Mononuclear cell (primary cell): ENCODE data around the gene FAM241A. TPM values are rescaled to one million over a fixed set of nuclear protein-coding genes. Genes with fewer than 3 reads are reported as not detected.
"Not testable (repeated sequence)": the region's sequence is repeated elsewhere in the genome, so short reads cannot be mapped to it uniquely, and the experiment has no call there.

ENCODE experiments used
- H3K27me3 ChIP-seq: 2 replicates; pipeline ENCODE4 v1.6.0; 2011; ENCODE audit warnings: low read length, control low read depth; ENCODE audit not compliant: insufficient read depth
- H3K4me1 ChIP-seq: 2 replicates; pipeline ENCODE4 v1.5.1; 2011; ENCODE audit warnings: mild to moderate bottlenecking, low read length, control low read depth; ENCODE audit not compliant: insufficient read depth
- H3K4me3 ChIP-seq: 2 replicates; pipeline ENCODE4 v1.5.1; 2011; ENCODE audit warnings: mild to moderate bottlenecking, low read length, moderate library complexity
- H3K9me3 ChIP-seq: 2 replicates; pipeline ENCODE4 v1.5.1; 2011; ENCODE audit warnings: low read depth, mild to moderate bottlenecking, control low read depth, low read length
- total RNA-seq: library from RNA; depleted of rRNA; stranded (reverse); fragments of >200 nt; gene quantifications from one replicate; pipeline ENCODE4 v1.2.3, GENCODE V29; 2012

Gene FAM241A
- total RNA-seq, 1 donor, result 3.4 TPM

DNA sequence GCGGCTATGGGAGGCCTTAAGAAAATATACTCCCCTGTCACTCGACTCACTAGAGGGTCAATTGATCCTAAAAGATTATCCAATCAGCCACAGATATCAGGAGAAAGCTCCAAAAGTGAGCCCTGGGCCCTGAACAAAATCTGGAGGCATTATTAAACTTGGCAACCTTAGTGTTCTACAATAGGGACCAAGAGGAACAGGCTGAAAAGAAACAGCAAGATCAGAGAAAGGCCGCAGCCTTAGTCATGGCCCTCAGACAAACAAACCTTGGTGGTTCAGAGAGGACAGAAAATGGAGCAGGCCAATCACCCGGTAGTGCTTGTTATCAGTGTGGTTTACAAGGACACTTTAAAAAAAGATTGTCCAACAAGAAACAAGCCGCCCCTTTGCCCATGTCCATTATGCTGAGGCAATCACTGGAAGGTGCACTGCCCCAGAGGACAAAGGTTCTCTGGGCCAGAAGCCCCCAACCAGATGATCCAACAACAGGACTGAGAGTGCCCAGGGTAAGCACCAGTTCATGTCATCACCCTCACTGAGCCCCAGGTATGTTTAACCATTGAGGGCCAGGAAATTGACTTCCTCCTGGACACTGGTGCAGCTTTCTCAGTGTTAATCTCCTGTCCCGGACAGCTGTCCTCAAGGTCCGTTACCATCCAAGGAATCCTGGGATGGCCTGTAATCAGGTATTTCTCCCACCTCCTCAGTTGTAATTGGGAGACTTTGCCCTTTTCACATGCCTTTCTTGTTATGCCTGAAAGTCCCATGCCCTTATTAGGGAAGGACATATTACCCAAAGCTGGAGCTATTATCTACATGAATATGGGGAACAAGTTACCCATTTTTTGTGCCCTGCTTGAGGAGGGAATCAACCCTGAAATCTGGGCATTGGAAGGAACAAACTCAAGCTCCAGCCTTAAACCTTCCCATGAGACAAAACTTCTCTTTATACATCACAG, 63.2 kb downstream of the FAM241A start:
- not testable (repeated sequence) for H3K4me1 ChIP-seq, H3K9me3 ChIP-seq, H3K4me3 ChIP-seq, H3K27me3 ChIP-seq

DNA sequence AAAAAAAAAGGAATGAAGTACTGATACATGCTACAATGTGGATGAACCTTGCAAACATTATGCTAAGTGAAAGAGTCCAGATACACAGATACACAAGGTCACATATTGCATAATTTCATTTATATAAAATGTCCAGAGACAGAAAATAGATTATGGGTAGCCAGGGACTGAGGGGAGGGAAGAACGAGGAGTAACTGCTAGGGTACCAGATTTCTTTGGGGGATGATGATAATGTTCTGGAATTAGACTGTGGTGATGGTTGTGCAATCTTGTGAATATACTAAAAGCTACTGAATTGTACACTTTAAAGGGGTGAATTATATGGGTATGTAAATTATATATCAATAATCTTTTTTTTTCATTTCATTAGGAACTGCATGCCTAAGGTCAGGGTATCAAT, 65.5 kb downstream of the FAM241A start:
- peaks cover 15% of the 10 kb centered on the region for H3K4me1 ChIP-seq
- no peak overlapping the region for H3K4me3 ChIP-seq
- no peaks in the 10 kb centered on the region for H3K27me3 ChIP-seq
- H3K9me3 ChIP-seq, result no peaks in the 10 kb centered on the region

GRCh38 chr4:112213091-112213490, 67.8 kb downstream of the FAM241A start:
- peaks cover 15% of the 10 kb centered on the region for H3K4me1 ChIP-seq
- H3K27me3 ChIP-seq, result no peaks in the 10 kb centered on the region
- no peaks in the 10 kb centered on the region for H3K9me3 ChIP-seq
- H3K4me3 ChIP-seq, result no peak overlapping the region

GRCh38 chr4:112213856-112214255, 68.6 kb downstream of the FAM241A start:
- H3K4me3 ChIP-seq, result no peak overlapping the region
- no peaks in the 10 kb centered on the region for H3K9me3 ChIP-seq
- no peaks in the 10 kb centered on the region for H3K27me3 ChIP-seq
- H3K4me1 ChIP-seq, result peaks cover 15% of the 10 kb centered on the region

DNA sequence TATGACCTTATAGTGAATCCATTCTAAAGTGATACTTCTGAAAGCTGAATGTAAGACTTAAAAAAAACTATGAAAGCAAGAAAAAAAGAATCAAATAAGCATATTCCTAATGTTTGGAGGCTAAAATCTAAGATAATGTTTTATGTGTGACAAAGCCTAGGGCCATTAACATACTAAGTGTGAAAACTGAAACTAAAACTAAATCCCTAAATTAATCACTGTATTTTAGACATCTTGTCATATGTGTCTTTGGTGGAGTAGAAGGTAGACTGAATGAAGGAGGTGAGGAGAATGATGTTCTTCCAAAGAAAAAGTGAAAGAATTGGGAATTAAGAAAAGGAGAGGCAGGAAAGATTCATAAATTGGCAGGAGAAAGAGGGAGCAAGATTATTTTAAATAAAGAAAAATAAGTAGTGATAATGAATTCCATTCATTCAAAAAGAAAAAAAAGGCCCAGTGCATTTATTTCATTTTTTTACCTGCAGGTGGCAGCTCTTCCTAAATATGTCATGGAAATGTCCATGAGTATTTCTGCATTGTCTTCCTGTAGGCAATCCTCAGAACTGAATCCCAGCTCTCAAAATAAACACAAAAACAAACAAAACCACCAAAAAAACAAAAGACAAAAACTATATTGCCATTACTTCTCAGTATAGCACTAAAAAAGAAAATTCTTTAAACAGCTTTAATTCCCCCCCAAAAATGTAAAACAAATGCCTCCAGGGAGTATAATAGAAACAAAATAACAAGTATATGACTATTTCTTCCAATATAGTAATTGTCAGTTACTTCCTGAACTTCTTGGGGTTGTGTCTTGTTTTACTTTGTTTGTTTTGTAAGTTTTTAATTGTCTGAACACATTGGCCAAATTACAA, 69.4 kb downstream of the FAM241A start:
- H3K27me3 ChIP-seq, result no peaks in the 10 kb centered on the region
- H3K4me3 ChIP-seq, result no peak overlapping the region
- peaks cover 15% of the 10 kb centered on the region for H3K4me1 ChIP-seq
- H3K9me3 ChIP-seq, result no peaks in the 10 kb centered on the region

GRCh38 chr4:112219826-112220366, 74.6 kb downstream of the FAM241A start:
- H3K4me3 ChIP-seq, result no peak overlapping the region
- no peaks in the 10 kb centered on the region for H3K4me1 ChIP-seq
- H3K9me3 ChIP-seq, result no peaks in the 10 kb centered on the region

GRCh38 chr4:112222219-112222955, 77.1 kb downstream of the FAM241A start:
- Histone ChIP-seq H3K9me3 (no peaks in the 10 kb centered on the region), H3K4me1 (no peaks in the 10 kb centered on the region), H3K27me3 (no peaks in the 10 kb centered on the region), H3K4me3 (no peak overlapping the region)

More at GRCh38 chr4:112219826-112220366, 74.6 kb downstream of the FAM241A start:
- H3K27me3 ChIP-seq, result no peaks in the 10 kb centered on the region

DNA sequence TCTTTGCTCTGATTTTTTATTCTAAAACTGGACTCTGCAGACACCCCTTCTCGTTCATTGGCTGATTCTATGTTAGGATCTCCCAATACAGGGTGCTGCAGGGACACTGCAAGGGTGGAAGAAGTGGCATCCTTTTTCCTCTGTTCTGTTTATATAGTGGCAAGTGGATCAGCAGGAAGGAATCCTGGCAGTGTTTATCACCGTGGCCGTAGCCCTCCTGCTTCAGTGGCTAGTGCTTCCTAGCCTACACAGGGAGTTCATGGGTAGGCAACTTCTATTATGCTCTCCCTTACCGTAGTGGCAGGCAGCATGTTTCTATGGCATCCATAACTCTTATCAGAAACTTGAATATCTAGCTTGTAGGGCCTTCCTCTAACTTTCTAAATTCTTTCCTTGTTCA, 79.9 kb downstream of the FAM241A start:
- H3K4me3 ChIP-seq, result no peak overlapping the region
- H3K27me3 ChIP-seq, result no peaks in the 10 kb centered on the region
- no peaks in the 10 kb centered on the region for H3K4me1 ChIP-seq
- H3K9me3 ChIP-seq, result no peaks in the 10 kb centered on the region

DNA sequence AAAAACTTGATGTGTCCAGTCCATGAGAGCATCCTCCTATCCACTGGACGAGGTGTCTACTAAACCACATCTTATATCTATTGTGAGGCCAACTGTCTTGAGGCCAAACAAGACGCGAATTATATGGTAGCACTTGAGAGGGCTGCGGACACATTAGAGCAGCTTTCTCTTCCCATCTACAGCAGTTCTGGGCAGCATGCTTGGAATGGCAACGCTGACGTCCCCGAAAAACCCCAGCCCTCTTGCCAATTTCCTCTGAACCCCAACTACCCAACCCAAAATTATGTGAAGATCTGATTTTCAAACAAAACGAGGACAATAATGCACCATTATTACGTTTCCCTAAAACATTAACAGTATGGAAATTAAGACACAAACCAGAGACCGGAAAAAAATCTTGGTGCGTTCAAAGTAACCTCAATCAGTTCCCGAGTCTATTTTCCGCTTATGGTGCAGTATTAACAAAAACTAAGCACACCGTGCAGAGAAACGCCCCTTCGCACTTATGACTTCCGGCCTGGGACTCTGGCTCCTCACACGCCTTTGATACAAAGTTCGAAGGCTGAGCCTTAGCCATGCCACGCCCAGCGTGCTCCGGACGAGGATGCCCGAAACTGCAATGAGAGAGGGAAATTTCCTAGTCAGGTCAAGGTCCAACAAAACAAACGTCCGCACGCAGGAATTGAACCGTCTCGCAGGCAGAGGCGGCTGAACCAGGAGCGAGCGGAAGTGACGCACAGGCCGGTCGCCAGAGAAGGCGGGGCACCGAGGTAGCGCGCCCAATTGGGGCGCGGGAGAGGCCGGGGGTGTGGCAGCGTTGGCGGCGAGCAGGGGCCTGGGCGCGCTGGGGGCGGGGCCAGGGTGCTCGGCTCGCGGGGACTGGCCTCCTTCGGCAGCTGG, 85.9 kb downstream of the FAM241A start:
- peaks cover 14% of the 10 kb centered on the region for H3K4me1 ChIP-seq
- H3K9me3 ChIP-seq, result no peaks in the 10 kb centered on the region
- peak overlapping the region; percentile 84 for H3K4me3 ChIP-seq
- no peaks in the 10 kb centered on the region for H3K27me3 ChIP-seq

GRCh38 chr4:112231779-112232713, 86.8 kb downstream of the FAM241A start, which contains the start of gene AP1AR:
TSS of gene AP1AR (plus strand) at chr4:112231787. CDS start at chr4:112232092, 305 bp downstream.
- H3K4me1 ChIP-seq, result peaks cover 14% of the 10 kb centered on the region
- H3K9me3 ChIP-seq, result no peaks in the 10 kb centered on the region
- peak within 1 kb of the TSS; percentile 84 for H3K4me3 ChIP-seq
- H3K27me3 ChIP-seq, result no peaks in the 10 kb centered on the region

GRCh38 chr4:112234952-112235609, 89.8 kb downstream of the FAM241A start:
- H3K4me1 ChIP-seq, result peaks cover 14% of the 10 kb centered on the region
- H3K9me3 ChIP-seq, result no peaks in the 10 kb centered on the region
- H3K4me3 ChIP-seq, result no peak overlapping the region
- no peaks in the 10 kb centered on the region for H3K27me3 ChIP-seq

DNA sequence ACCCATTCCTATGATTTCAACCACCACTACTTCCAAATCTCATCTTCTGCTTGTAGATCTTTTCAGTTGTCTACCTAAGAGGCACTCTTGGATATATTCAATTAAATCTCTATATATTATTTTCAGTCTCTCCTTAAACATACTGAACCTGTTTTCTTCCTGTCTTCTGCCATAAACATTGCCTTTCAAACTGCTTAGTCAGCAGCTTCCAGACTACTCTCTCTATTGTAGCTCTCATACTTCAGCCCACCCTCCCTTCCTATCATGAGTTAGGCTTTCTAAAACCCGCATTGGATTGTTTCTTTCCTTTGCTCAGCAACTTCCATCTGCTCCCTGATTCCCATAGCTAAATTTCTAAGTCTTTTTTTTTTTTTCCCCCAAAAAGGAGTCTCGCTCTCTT, 90.8 kb downstream of the FAM241A start:
- H3K4me3 ChIP-seq, result no peak overlapping the region
- no peaks in the 10 kb centered on the region for H3K9me3 ChIP-seq
- H3K27me3 ChIP-seq, result no peaks in the 10 kb centered on the region
- H3K4me1 ChIP-seq, result peaks cover 7% of the 10 kb centered on the region
